ENCODE data around the gene NECAP2.
A peak's percentile ranks its signal among the peaks of the same experiment; 100 is the strongest.
"Not testable (repeated sequence)": the region's sequence is repeated elsewhere in the genome, so short reads cannot be mapped to it uniquely, and the experiment has no call there.

Gene NECAP2

DNA sequence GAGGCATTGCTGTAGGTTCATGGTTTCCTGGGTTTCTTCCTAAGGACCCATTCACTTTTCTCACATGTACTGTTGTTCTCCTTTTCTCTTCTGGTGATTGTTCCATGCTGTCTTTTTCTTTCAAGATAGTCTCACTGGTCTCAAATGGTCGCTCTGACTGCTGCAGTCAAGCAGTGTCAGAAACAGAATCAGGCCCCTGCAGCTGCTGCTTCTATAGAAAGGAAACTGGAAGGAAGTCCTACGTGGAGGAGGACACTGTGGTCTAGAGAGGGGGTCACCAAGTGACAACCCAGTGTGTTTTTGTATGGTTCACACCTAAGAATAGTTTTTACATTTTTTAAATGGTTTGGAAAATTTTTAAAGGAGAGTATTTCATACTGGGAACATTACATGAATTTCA, 2.4 kb downstream of the NECAP2 start:
- no peak for ATAC-seq
- H3K4me1 Mint-ChIP-seq, result peaks cover 41% of the 10 kb centered on the region
- peak overlapping the region in 1 of 2 donors; percentile 74 for H3K27ac Mint-ChIP-seq

DNA sequence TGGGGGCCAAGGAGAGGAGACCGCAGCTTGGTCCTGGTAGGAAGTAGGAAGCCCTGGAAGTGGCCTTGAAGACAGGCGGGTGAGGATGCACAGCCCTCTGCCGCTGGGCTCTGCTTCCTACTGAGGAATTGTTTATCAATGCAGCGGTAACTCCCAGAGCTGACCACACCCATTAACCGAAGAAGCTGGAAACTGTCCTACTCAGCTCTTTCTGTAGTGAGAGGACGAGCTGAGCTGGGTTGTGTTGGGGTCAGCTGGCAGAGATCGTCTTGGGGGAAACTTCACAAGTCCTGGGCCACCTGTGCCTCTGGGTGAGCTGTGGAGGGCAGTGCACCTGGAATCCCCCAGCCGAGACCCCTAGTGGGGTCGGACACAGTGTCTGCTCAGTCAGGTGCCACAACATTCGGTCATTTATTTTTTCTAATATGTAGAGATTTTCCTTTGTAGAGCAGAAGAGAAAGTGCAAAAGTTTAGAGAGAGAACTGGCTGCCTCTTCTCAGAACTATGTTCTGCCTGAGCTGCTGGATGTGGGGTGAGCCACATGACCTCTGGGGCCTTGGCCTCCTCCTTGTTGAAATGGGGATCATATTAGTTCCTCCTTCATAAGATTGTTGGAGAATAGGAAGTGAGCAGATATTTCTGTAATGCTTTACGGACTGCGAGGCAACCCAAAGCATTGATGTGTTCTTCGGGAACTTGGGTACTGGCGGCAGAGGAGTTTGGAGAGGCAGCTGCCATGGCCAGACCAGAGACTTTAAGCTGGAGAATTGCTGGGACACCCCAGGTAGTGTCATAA, 3.6 kb downstream of the NECAP2 start:
- Mint-ChIP-seq H3K9me3 (no peaks in the 10 kb centered on the region), H3K27ac (peak overlapping the region; percentile 33 to 74), H3K4me3 (no peak overlapping the region), H3K27me3 (no peaks in the 10 kb centered on the region), H3K4me1 (peaks cover 49% of the 10 kb centered on the region)
- DNase-seq (no peak), ATAC-seq (no peak)

More for the DNA sequence above, 2.4 kb downstream of the NECAP2 start:
- no peaks in the 10 kb centered on the region for H3K9me3 Mint-ChIP-seq
- peak overlapping the region; percentile 11 to 62 for H3K4me3 Mint-ChIP-seq
- no peak for DNase-seq
- no peaks in the 10 kb centered on the region for H3K27me3 Mint-ChIP-seq

DNA sequence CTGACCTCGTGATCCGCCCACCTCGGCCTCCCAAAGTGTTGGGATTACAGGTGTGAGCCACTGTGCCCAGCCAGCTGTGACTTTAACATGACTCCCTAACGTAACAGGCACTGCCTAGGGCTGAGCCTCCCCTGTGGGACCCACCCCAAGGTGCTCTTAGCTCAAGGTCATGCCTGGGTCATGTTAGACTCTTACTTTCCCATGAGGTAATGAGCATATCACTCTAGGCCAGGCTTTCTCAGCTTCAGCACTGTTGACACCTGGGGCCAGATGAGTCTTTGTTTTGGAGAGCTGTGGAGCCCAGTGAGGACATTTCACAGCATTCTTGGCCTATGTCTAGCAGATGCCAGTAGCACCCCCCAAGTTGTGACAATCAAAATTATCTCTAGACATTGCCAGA, 4.5 kb downstream of the NECAP2 start:
- DNase-seq, result no peak
- no peak for ATAC-seq
- Mint-ChIP-seq H3K27me3 (no peaks in the 10 kb centered on the region), H3K4me1 (peaks cover 55% of the 10 kb centered on the region), H3K4me3 (no peak overlapping the region), H3K9me3 (no peaks in the 10 kb centered on the region), H3K27ac (peak overlapping the region in 1 of 2 donors; percentile 19)

DNA sequence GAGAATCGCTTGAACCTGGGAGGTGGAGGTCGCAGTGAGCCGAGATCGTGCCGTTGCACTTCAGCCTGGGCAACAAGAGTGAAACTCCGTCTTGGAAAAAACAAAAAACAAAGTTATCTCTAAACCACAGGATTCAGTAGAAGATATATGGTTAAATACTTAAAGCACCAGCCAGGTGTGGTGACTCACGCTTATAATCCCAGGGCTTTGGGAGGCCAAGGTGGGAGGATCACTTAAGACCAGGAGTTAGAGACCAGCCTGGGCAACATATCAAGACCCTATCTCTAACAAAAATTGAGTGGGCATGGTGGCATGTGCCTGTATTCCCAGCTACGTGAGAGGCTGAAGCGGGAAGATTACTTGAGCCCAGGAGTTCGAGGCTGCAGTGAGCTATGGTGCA, 5.6 kb downstream of the NECAP2 start:
- DNase-seq, result no peak
- Mint-ChIP-seq H3K9me3 (no peaks in the 10 kb centered on the region), H3K27ac (no peak overlapping the region), H3K27me3 (no peaks in the 10 kb centered on the region), H3K4me3 (no peak overlapping the region), H3K4me1 (peaks cover 52% of the 10 kb centered on the region)
- no peak for ATAC-seq

DNA sequence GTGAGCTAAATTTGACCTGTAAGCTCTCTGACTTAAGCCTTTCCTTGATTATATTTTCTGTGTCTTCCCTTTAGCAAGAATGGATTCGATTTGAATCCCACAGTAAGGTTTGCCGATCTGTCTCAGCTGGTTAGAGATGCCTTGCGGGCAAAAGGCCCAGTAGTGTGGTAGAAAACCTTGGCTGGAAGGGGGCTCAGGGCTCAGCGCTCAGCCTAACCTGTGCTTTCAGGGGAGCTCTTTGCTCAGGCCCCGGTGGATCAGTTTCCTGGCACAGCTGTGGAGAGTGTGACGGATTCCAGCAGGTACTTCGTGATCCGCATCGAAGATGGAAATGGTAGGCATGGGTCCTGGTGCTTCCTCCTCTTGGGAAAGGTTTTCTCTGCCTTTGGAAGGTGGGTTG, 7.1 kb downstream of the NECAP2 start:
- Mint-ChIP-seq H3K9me3 (no peaks in the 10 kb centered on the region), H3K27me3 (no peaks in the 10 kb centered on the region), H3K4me3 (no peak overlapping the region), H3K4me1 (peaks cover 38% of the 10 kb centered on the region), H3K27ac (peak overlapping the region in 1 of 2 donors; percentile 34)
- DNase-seq, result no peak
- ATAC-seq, result no peak

DNA sequence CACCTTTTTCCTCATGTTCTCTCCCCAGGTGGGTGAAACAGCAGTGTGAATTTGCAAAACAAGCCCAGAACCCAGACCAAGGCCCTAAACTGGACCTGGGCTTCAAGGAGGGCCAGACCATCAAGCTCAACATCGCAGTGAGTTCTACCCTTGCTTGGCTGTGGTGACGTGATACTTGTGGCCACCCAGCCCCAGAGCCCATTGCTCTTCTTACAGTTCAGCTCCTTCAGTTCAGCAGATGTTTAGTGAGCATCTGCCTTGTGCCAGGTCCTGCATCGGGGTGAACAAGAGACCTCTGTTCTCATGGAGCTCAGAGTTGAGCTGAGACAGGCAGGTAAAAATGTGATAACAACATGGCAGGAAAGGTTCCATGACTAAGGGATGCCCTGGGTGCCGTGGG, 8.5 kb downstream of the NECAP2 start:
- Mint-ChIP-seq H3K27me3 (no peaks in the 10 kb centered on the region), H3K27ac (peak overlapping the region in 1 of 2 donors; percentile 21), H3K9me3 (no peaks in the 10 kb centered on the region), H3K4me1 (peaks cover 25% of the 10 kb centered on the region), H3K4me3 (no peak overlapping the region)
- DNase-seq (no peak), ATAC-seq (no peak)

DNA sequence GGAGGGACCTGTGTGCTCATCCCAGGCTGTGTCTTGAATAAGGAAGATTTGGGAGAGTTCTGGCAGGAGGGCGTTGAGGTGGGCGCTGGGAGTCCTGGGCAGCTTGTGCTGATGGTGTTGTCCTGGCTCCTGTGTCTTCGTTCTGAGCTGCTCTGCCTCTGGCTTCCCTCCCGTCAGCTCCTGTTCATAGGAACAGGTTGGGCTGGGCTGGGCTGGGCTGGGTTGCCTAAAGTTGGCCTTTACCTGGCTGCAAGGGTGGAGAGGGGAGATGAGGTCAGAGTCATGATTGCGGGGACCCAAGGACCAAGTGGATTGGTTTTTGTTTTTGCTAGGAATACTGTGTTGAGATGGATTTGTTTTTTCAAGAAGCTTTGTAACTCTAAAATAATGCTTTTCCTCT, 9.1 kb downstream of the NECAP2 start:
- H3K4me1 Mint-ChIP-seq, result peaks cover 19% of the 10 kb centered on the region
- peak overlapping the region; percentile 72 to 88 for H3K27ac Mint-ChIP-seq
- no peak for ATAC-seq
- H3K4me3 Mint-ChIP-seq, result no peak overlapping the region
- H3K27me3 Mint-ChIP-seq, result no peaks in the 10 kb centered on the region
- H3K9me3 Mint-ChIP-seq, result no peaks in the 10 kb centered on the region
- DNase-seq, result no peak

DNA sequence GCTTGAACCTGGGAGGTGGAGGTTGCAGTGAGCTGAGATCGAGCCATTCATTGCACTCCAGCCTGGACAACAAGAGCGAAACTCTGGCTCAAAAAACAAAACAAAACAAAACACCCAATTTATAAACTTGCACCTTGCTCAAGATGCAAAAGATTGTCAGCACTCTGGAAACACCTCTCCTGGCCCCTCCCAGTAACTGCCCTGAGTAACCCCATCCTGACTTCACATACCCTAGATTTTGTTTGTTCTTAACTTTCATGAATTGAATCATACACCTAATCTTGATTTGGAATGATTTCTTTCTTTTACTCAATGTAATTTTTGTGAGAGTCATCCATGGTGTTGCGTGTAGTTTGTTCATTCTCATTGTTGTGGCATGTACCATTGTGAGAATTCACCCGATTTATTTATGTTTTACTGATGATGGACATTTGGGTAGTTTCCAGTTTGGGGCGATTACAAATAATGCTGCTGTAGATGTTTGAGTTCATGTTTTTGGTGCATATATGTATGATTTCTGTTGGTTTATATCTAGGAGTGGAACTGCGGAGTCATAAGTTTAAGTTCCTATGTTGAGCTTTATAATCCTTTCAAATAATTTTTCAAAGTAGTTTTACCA, 10.4 kb downstream of the NECAP2 start:
- DNase-seq, result no peak
- Mint-ChIP-seq H3K4me1 (peaks cover 19% of the 10 kb centered on the region), H3K9me3 (no peaks in the 10 kb centered on the region), H3K27ac (peak overlapping the region in 1 of 2 donors; percentile 21), H3K4me3 (no peak overlapping the region), H3K27me3 (no peaks in the 10 kb centered on the region)
- ATAC-seq, result no peak

DNA sequence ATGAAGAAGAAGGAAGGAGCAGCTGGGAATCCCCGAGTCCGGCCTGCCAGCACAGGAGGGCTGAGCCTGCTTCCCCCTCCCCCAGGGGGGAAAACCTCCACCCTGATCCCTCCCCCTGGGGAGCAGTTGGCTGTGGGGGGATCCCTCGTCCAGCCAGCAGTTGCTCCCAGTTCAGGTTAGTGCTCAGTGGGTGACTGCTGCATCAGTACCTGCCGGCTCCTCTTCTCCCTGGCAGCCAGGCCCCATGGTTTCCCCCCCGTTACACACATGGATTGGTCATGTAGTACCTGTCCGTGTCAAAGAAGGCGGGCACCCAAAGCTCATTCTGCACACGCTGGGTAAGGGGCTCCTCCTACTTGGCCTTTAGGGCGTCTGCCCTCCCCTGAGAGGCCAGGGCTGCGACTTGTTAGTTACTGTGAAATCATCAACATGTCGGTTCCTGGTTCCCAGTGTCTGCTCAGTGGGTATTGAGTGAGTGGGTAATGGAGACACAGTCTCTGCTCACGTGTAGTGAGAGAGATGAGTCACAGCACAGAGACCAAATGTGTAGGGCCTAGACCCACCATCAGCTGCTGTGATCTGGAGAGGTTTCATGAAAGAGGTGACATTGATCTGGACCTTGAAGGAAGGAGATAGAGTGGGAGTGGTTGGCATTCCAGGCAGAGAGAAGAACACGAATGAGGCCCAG, 11.5 kb downstream of the NECAP2 start:
- no peak overlapping the region for H3K4me3 Mint-ChIP-seq
- H3K9me3 Mint-ChIP-seq, result no peaks in the 10 kb centered on the region
- peaks cover 19% of the 10 kb centered on the region for H3K4me1 Mint-ChIP-seq
- DNase-seq, result no peak
- ATAC-seq, result no peak
- peak overlapping the region in 1 of 2 donors; percentile 59 for H3K27ac Mint-ChIP-seq
- H3K27me3 Mint-ChIP-seq, result no peaks in the 10 kb centered on the region

DNA sequence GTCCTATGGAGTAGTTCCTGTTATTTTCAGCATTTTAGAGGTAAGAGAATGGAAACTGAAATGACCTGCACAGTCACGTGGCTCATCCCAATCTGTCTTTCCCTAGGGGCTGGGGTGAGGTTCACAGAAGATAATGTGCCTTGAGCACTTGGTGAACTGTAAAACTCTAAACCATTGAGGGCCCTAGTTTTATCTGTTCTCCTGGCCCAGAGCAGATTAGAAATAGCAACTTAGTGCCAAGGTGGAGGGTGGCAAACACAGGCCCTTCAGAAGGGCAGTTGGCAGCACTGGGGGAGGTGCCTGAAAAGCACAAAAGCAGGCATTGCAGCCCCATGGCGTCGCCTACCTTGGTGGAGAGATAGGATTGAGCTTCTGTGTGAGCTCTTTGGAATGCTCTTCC, 14.4 kb downstream of the NECAP2 start:
- H3K27ac Mint-ChIP-seq, ATAC-seq, H3K27me3 Mint-ChIP-seq, H3K9me3 Mint-ChIP-seq, DNase-seq, H3K4me1 Mint-ChIP-seq, H3K4me3 Mint-ChIP-seq: not testable (repeated sequence)

DNA sequence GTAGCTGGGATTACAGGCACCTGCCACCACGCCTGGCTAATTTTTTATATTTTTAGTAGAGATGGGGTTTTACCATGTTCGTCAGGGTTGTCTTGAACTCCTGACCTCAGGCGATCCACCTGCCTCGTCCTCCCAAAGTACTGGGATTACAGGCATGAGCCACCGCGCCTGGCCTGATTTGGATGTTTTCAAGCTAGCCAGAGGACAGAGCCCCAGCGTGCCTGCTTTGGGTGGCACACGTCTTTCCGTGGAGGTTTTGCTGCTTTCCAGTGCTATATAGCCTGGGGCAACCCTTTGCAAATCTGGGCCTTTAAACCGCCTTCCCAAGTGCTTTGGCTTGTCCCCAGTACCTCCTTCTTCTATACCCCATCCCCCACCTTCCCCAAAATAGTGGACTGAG, 15.6 kb downstream of the NECAP2 start:
- H3K4me1 Mint-ChIP-seq, H3K4me3 Mint-ChIP-seq, H3K27me3 Mint-ChIP-seq, H3K9me3 Mint-ChIP-seq, ATAC-seq, DNase-seq: not testable (repeated sequence)
- H3K27ac Mint-ChIP-seq, result peak overlapping the region in 1 of 2 donors; percentile 76

DNA sequence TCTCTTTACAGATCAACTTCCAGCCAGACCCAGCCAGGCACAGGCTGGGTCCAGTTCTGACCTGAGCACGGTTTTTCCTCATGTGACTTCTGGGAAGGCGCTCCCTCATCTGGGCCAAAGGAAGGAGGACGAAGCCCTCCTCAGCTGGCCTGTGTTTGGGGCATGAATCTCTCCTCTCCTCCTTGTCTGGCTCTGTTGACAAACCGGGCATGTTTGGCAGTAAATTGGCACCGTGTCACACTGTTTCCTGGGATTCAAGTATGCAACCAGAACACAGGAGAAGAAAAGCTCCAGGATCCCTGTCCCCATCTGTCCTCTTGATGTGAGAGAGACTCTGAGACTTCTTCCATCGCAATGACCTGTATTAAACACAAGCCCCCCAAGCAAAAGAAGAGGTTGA, 18.3 kb downstream of the NECAP2 start:
- H3K27ac Mint-ChIP-seq, result peak overlapping the region; percentile 40 to 42
- H3K4me1 Mint-ChIP-seq, result no peaks in the 10 kb centered on the region
- H3K4me3 Mint-ChIP-seq, result no peak overlapping the region
- DNase-seq (no peak), ATAC-seq (no peak)
- no peaks in the 10 kb centered on the region for H3K27me3 Mint-ChIP-seq
- no peaks in the 10 kb centered on the region for H3K9me3 Mint-ChIP-seq

DNA sequence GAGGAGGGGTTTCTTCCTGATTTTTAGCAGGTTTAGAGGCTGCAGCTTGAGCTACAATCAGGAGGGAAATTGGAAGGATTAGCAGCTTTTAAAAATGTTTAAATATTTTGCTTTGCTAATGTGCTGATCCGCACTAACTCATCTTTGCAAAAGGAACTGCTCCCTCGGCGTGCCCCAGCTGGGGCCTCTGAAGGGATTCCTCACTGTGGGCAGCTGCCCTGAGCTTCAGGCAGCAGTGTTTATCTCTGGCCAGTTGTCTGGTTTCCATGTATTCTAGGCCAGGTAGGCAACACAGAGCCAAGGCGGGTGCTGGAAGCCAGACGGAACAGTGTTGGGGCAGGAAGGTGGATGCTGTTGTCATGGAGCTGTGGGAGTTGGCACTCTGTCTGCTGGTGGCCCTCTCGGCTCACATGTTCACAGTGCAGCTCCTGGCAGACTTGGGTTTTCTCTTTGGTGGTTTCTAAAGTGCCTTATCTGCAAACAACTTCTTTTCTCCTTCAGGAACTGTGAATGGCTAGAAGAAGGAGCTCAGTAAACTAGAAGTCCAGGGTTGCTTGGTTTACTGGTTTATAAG, 18.9 kb downstream of the NECAP2 start:
- Mint-ChIP-seq H3K4me1 (no peaks in the 10 kb centered on the region), H3K9me3 (no peaks in the 10 kb centered on the region), H3K27me3 (no peaks in the 10 kb centered on the region), H3K4me3 (no peak overlapping the region), H3K27ac (peak overlapping the region in 1 of 2 donors; percentile 46)
- DNase-seq, result no peak
- ATAC-seq, result no peak

DNA sequence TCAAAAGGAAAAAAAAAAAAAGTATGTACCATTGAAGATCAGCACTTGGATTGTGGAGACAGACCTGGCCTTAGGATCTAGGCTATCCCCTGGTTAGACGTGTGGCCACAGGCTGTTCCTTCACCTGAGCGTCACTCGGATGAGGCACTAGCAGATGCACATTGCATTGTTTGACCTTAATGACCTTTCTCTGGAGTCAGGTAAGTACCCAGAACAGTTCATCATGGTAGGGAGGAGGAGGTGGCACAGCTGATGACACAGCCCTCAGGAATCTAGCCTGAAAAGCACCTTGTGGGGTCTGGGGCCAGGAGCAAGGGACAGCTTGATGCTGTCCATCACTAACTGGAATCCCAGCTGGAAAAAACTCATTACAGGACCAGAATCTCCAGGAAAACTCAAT, 21.2 kb downstream of the NECAP2 start:
- no peaks in the 10 kb centered on the region for H3K9me3 Mint-ChIP-seq
- H3K27me3 Mint-ChIP-seq, result no peaks in the 10 kb centered on the region
- DNase-seq (no peak), ATAC-seq (no peak)
- no peaks in the 10 kb centered on the region for H3K4me1 Mint-ChIP-seq
- H3K27ac Mint-ChIP-seq, result peak overlapping the region in 1 of 2 donors; percentile 34
- no peak overlapping the region for H3K4me3 Mint-ChIP-seq

DNA sequence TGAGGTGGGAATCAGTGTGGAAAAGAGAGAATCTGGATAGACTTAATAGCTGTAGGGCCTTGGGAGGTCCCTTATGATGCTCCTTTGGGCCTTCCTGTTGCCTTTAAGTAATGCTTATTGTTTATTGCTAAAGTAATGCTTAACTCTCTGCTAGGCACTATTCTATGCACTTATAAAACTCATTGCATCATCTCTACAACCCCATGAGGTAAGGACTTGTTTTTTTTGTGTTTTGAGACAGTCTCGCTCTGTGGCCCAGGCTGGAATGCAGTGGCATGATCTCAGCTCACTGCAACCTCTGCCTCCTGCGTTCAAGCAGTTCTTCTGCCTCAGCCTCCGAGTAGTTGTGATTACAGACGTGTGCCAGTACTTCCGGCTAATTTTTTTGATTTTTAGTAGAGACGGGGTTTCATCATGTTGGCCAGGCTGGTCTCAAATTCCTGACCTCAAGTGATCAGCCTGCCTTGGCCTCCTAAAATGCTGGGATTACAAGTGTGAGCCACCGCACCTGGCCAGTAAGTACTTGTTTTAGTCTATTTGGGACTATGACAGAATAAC, 22.3 kb downstream of the NECAP2 start:
- Mint-ChIP-seq H3K27ac (peak overlapping the region in 1 of 2 donors; percentile 56), H3K27me3 (no peaks in the 10 kb centered on the region)
- no peak for ATAC-seq

More for the DNA sequence above, 22.3 kb downstream of the NECAP2 start:
- H3K4me3 Mint-ChIP-seq, result no peak overlapping the region
- H3K4me1 Mint-ChIP-seq, result no peaks in the 10 kb centered on the region
- no peaks in the 10 kb centered on the region for H3K9me3 Mint-ChIP-seq
- no peak for DNase-seq
